ENCODE measurements around the gene TEAD2.

The TEAD2 gene

DNA sequence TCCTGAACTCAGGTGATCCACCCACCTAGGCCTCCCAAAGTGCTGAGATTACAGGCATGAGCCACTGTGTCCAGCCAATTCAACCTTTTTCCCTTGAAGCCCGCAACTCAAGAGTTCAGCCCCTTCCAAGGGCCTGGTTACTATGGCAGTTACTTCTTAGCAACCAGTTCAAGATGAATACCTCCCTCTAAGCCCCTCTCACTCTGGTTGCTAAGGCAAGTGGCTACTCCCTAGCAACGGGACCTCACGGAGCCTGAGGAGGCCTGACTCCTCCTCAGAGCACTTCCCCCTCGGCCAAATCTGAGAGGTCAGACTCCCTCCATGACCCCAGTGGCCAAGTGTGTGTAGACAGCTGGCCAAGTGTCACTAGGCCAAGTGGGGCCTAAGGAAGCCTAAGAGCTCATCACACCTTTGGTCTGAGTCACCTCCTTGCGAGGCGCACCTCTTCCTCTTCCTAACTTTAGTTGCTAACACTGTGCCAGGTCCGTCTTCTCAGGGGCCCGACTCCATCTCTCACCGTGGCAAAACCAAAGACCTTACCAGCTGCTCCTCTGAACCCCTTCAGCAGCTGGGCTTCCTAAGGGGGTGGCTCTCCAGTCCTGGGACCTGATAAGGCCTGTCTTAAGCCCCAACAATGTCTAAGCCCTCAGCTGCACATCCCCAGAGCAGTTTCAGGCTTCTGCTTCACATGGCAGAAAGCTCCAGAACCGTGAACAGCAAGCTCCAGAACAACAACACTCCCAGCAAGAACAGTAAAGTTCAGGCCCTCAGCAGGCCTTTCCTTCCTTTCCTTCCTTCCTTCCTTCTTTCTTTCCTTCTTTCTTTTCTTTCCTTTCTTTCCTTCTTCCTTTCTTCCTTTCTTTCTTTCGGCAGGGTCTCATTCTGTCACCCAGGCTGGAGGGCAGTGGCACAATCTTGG, 17.5 kb downstream of the TEAD2 start:
- DNase-seq (ENCODE audit: low spot score), result no peak
- TF ChIP-seq, protein P1, sequence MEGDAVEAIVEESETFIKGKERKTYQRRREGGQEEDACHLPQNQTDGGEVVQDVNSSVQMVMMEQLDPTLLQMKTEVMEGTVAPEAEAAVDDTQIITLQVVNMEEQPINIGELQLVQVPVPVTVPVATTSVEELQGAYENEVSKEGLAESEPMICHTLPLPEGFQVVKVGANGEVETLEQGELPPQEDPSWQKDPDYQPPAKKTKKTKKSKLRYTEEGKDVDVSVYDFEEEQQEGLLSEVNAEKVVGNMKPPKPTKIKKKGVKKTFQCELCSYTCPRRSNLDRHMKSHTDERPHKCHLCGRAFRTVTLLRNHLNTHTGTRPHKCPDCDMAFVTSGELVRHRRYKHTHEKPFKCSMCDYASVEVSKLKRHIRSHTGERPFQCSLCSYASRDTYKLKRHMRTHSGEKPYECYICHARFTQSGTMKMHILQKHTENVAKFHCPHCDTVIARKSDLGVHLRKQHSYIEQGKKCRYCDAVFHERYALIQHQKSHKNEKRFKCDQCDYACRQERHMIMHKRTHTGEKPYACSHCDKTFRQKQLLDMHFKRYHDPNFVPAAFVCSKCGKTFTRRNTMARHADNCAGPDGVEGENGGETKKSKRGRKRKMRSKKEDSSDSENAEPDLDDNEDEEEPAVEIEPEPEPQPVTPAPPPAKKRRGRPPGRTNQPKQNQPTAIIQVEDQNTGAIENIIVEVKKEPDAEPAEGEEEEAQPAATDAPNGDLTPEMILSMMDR (IDR thresholded peaks at IDR 0.05; ENCODE audit: extremely low read depth, missing control alignments), result no peak

- no peak for DNase-seq (ENCODE audit: low spot score)
- TF ChIP-seq, protein P1 (IDR thresholded peaks at IDR 0.05; ENCODE audit: extremely low read depth, missing control alignments), result no peak
Measured at GRCh38 chr19:49343123-49343522, 19.1 kb downstream of the TEAD2 start.

GRCh38 chr19:49342291-49342721, 19.9 kb downstream of the TEAD2 start:
- TF ChIP-seq, protein P1 (IDR thresholded peaks at IDR 0.05; ENCODE audit: extremely low read depth, missing control alignments), result no peak

GRCh38 chr19:49340865-49341718, 21.1 kb downstream of the TEAD2 start:
- TF ChIP-seq, protein P1 (IDR thresholded peaks at IDR 0.05; ENCODE audit: extremely low read depth, missing control alignments), result no peak

More at GRCh38 chr19:49342291-49342721, 19.9 kb downstream of the TEAD2 start:
- no peak for DNase-seq (ENCODE audit: low spot score)

DNA sequence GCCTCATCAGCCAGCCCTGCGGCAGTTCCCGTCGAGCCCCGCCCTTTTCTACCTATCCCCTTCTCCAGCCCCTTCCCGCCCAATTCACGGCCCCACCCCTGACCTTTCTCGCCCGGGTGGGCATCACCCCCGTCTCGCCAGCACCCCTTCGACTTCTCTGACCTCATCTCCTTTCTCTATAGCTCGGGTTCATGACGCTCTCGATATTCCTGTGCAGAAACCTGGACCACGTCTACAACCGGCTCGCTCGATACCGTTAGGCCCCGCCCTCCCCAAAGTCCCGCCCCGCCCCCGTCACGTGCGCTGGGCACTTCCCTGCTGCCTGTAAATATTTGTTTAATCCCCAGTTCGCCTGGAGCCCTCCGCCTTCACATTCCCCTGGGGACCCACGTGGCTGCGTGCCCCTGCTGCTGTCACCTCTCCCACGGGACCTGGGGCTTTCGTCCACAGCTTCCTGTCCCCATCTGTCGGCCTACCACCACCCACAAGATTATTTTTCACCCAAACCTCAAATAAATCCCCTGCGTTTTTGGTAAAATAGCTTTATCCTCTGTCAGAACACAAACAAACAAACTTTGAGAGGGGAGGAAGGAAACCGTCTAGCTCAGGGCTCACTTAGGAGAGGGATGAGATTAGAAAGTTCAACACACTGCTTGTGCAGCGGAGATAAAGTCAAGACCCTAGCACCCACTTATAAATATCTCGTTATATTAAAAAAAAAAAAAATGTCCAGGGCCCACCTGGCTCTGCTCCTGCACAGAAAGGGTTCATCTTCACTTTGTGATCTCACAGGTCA, 21.9 kb downstream of the TEAD2 start:
- DNase-seq (ENCODE audit: low spot score), result peak; percentile 95
- TF ChIP-seq, protein P1 (IDR thresholded peaks at IDR 0.05; ENCODE audit: extremely low read depth, missing control alignments), result no peak

More at GRCh38 chr19:49340865-49341718, 21.1 kb downstream of the TEAD2 start:
- DNase-seq (ENCODE audit: low spot score), result no peak

DNA sequence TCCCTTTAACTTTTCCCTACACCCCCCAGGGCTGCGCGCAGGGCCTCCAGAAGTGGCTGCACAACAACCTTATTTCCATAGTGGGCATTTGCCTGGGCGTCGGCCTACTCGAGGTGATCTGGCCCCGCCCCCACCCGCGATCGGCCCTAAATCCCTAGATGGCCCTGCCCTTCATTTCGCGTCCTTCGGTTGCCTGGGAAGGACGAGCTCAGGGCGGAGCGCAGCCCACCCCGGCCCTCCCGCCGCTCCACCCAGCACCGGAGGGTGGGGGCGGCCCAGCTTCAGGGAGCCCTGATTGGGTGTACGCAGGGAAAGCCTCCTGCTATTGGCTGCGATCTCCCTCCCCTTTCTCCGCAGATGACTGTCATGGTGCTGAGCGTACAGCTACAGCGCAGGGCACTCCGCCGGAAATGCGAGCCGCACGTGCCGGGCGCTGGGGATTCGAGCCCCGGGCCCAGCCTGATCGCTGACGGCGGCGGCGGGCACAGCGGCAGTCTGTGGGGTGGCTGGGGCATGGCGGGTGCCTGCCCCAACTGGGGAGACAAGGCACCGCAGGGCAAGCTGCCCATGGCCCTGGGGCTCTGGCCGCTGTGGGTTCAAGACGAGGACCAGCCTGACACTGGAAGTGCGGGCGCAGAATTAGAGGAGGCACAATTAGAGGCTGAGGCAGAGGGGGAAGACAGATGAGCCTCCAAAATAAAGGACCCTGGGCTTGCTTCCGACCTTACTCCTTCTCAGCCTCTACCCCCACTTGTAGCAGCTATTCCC, 22.7 kb downstream of the TEAD2 start:
- TF ChIP-seq, protein P1 (IDR thresholded peaks at IDR 0.05; ENCODE audit: extremely low read depth, missing control alignments), result no peak
- peak; percentile 13 for DNase-seq (ENCODE audit: low spot score)

All from GM20000 (cell line).